GM18858 (cell line): ENCODE results near the gene FAM131A.

ENCODE experiments used
- ATAC-seq: cut with Tn5 transposase; IDR thresholded peaks from one replicate; pipeline ENCODE4 v1.9.1; 2021; ENCODE audit not compliant: unreplicated experiment

FAM131A gene

GRCh38 chr3:184388936-184389230, 51.5 kb downstream of the FAM131A start:
- no peak for ATAC-seq

DNA sequence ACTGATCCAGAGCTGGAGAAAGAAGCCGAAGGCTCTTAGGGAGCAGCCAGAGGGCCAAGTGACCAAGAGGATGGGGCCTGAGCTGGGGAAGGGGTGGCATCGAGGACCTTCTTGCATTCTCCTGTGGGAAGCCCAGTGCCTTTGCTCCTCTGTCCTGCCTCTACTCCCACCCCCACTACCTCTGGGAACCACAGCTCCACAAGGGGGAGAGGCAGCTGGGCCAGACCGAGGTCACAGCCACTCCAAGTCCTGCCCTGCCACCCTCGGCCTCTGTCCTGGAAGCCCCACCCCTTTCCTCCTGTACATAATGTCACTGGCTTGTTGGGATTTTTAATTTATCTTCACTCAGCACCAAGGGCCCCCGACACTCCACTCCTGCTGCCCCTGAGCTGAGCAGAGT, 52.0 kb downstream of the FAM131A start:
- no peak for ATAC-seq

- no peak for ATAC-seq
Observed at GRCh38 chr3:184389935-184390528, 52.6 kb downstream of the FAM131A start.

DNA sequence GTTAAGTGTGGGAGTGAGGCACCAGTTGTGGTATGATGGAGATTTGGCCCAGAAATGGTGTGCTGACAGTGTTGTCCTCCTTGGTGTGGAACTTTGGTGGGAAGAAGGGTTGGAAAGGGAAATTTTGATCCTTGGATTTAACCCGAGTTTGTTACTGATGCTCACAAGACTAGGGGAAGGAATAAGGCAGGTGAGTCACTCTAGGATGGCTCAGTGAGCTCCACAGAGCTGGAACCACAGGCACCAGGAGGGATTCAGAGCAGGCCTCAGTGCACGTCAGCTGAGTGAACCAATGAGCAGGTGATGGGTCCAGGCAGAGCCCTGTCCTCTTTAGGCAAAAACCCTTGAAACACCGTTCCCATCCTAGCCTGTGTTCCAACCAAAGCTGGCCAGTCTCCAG, 53.9 kb downstream of the FAM131A start:
- no peak for ATAC-seq

GRCh38 chr3:184395320-184395660, 57.9 kb downstream of the FAM131A start:
- no peak for ATAC-seq
